Measurements from ENCODE around the gene CDKAL1. TPM values are rescaled to one million over a fixed set of nuclear protein-coding genes. Genes with fewer than 3 reads are reported as not detected.

The CDKAL1 gene
- total and polyA plus RNA-seq, 11 donors: 3.2 to 14.3 (median 9.3) TPM

GRCh38 chr6:21171801-21172200 lies 637.5 kb downstream of the CDKAL1 start:
- no peaks in the 10 kb centered on the region for H3K9me3 ChIP-seq
- intact Hi-C loops (cut with DNase I): no loop called here
- no peaks in the 10 kb centered on the region for H3K36me3 ChIP-seq
- TF ChIP-seq POLR2A (IDR thresholded peaks at IDR 0.05) (no peak), CTCF (IDR thresholded peaks at IDR 0.05) (no peak)
- DNase-seq: no peak
- H3K4me3 ChIP-seq: no peak overlapping the region
- H3K27ac ChIP-seq: no peak overlapping the region
- ATAC-seq: no peak
- no peaks in the 10 kb centered on the region for H3K27me3 ChIP-seq
- 92 to 98% (median 95%) methylated on average over 4 of the region's 4 CpGs for WGBS, 4 donors
- H3K4me1 ChIP-seq: peaks cover 0 to 13% (median 2%) of the 10 kb centered on the region in 12 donors

GRCh38 chr6:21173031-21173430 lies 638.8 kb downstream of the CDKAL1 start:
- TF ChIP-seq POLR2A (IDR thresholded peaks at IDR 0.05) (no peak), CTCF (IDR thresholded peaks at IDR 0.05) (no peak)
- H3K27me3 ChIP-seq: no peaks in the 10 kb centered on the region
- no peak overlapping the region for H3K4me3 ChIP-seq
- WGBS, 4 donors: 91 to 94% (median 92%) methylated on average over 2 of the region's 2 CpGs
- H3K9me3 ChIP-seq: no peaks in the 10 kb centered on the region
- H3K36me3 ChIP-seq: no peaks in the 10 kb centered on the region
- intact Hi-C loops (cut with DNase I): no loop called here
- peaks cover 0 to 4% (median 0%) of the 10 kb centered on the region in 12 donors for H3K4me1 ChIP-seq
- ATAC-seq (no peak), DNase-seq (no peak)
- no peak overlapping the region for H3K27ac ChIP-seq

- no peak for DNase-seq
These were observed 639.4 kb downstream of the CDKAL1 start for GRCh38 chr6:21173678-21174077.

GRCh38 chr6:21176197-21176596 lies 641.9 kb downstream of the CDKAL1 start:
- WGBS, 4 donors: 96 to 98% (median 97%) methylated on average over 4 of the region's 4 CpGs

More at GRCh38 chr6:21173678-21174077, 639.4 kb downstream of the CDKAL1 start:
- intact Hi-C loops (cut with DNase I): no loop called here
- TF ChIP-seq POLR2A (IDR thresholded peaks at IDR 0.05) (no peak), CTCF (IDR thresholded peaks at IDR 0.05) (no peak)
- Histone ChIP-seq H3K27ac (no peak overlapping the region), H3K4me1 (peaks cover 0 to 4% (median 0%) of the 10 kb centered on the region in 12 donors), H3K36me3 (no peaks in the 10 kb centered on the region), H3K9me3 (no peaks in the 10 kb centered on the region), H3K27me3 (no peaks in the 10 kb centered on the region), H3K4me3 (no peak overlapping the region)
- ATAC-seq: no peak
- WGBS, 4 donors: 93 to 98% (median 96%) methylated on average over 2 of the region's 2 CpGs

More at GRCh38 chr6:21176197-21176596, 641.9 kb downstream of the CDKAL1 start:
- H3K9me3 ChIP-seq: peaks cover 0 to 9% (median 1%) of the 10 kb centered on the region in 12 donors
- no peaks in the 10 kb centered on the region for H3K27me3 ChIP-seq
- ATAC-seq (no peak), DNase-seq (no peak)
- no peaks in the 10 kb centered on the region for H3K36me3 ChIP-seq
- H3K4me3 ChIP-seq: no peak overlapping the region
- intact Hi-C loops (cut with DNase I): no loop called here
- H3K4me1 ChIP-seq: peaks cover 0 to 4% (median 0%) of the 10 kb centered on the region in 12 donors
- no peak for TF ChIP-seq POLR2A (IDR thresholded peaks at IDR 0.05)
- no peak for TF ChIP-seq CTCF (IDR thresholded peaks at IDR 0.05)
- no peak overlapping the region for H3K27ac ChIP-seq
